GM12891 (cell line): ENCODE data around the gene CAMTA1.

ENCODE experiments used
- POLR2A ChIP-seq: IDR thresholded peaks from 2 replicates; pipeline ENCODE4 v1.6.1; 2011; ENCODE audit warnings: low read depth, low read length, control low read depth
- SPI1 ChIP-seq: IDR thresholded peaks from 2 replicates; pipeline ENCODE4 v1.6.1; 2011; ENCODE audit warnings: low read depth, low read length, control low read depth
- TAF1 ChIP-seq: IDR thresholded peaks from 2 replicates; pipeline ENCODE4 v1.6.1; 2011; ENCODE audit warnings: low read depth, low read length, control low read depth

- TF ChIP-seq POLR2A (no peak), SPI1 (no peak), TAF1 (no peak)
These were observed 95.9 kb downstream of the CAMTA1 start for GRCh38 chr1:6880951-6881690.
